GM23248 (cell line): ENCODE measurements around the gene GLT1D1.

Experiments used
- EZH2 ChIP-seq: fragments of 200-600 bp; sonication (generic); IDR thresholded peaks from 2 replicates; pipeline ENCODE4 v1.6.1; 2018; ENCODE audit warnings: antibody characterized with exemption, mild to moderate bottlenecking; ENCODE audit not compliant: insufficient read depth, poor library complexity, severe bottlenecking
- EZH2phosphoT487 ChIP-seq: fragments of 200-600 bp; sonication (generic); IDR thresholded peaks from 2 replicates; pipeline ENCODE4 v1.6.1; 2018; ENCODE audit warnings: antibody characterized with exemption, moderate library complexity, mild to moderate bottlenecking, low read depth; ENCODE audit not compliant: insufficient read depth

GRCh38 chr12:128859311-128859710 lies 6.0 kb downstream of the GLT1D1 start:
- TF ChIP-seq EZH2 (no peak), EZH2phosphoT487 (no peak)
